PFSK-1 (cell line): ENCODE measurements around the gene PITPNM2.

ENCODE experiments used
- FOXP2 ChIP-seq: optimal IDR thresholded peaks from 2 replicates; pipeline ENCODE3; 2011; ENCODE audit warnings: borderline replicate concordance, control low read depth, inconsistent platforms; ENCODE audit not compliant: insufficient read depth; ENCODE audit errors: extremely low read length, extremely low read depth
- POLR2AphosphoS5 ChIP-seq: IDR thresholded peaks from 2 replicates; pipeline ENCODE4 v1.6.1; 2012; ENCODE audit warnings: low read depth, mild to moderate bottlenecking, control low read depth, low read length, moderate library complexity
- REST ChIP-seq, 2 experiments: IDR thresholded peaks; 2 replicates each; pipeline versions ENCODE4 v1.6.1 to v1.8.0; 2011 to 2012; ENCODE audit warnings: low read depth in 2 of 2, low read length in 2 of 2, control low read depth in 1 of 2, inconsistent platforms in 1 of 2, mild to moderate bottlenecking in 1 of 2, moderate library complexity in 1 of 2; ENCODE audit not compliant: insufficient read depth in 1 of 2
- SIN3A ChIP-seq: IDR thresholded peaks from 2 replicates; pipeline ENCODE4 v1.6.1; 2012; ENCODE audit warnings: mild to moderate bottlenecking, low read length, moderate library complexity, borderline replicate concordance; ENCODE audit not compliant: insufficient read depth
- TAF1 ChIP-seq: IDR thresholded peaks from 2 replicates; pipeline ENCODE4 v1.6.1; 2012; ENCODE audit warnings: low read length, control low read depth, borderline replicate concordance; ENCODE audit not compliant: insufficient read depth

- TF ChIP-seq REST (IDR thresholded peaks at IDR 0.05; ENCODE audit: insufficient read depth in 1 of 2, low read depth in 2 of 2, low read length in 2 of 2) (no peak), POLR2AphosphoS5 (no peak), SIN3A (no peak), TAF1 (no peak), FOXP2 (no peak)
These were observed 2.7 kb downstream of the PITPNM2 start for GRCh38 chr12:123148223-123148622.
